Measurements from ENCODE around the gene FAM171A1.
"Not testable (repeated sequence)": the region's sequence is repeated elsewhere in the genome, so short reads cannot be mapped to it uniquely, and the experiment has no call there.

Gene FAM171A1

GRCh38 chr10:15306735-15307280 is 64.3 kb downstream of the FAM171A1 start:
- TF ChIP-seq, protein P1, sequence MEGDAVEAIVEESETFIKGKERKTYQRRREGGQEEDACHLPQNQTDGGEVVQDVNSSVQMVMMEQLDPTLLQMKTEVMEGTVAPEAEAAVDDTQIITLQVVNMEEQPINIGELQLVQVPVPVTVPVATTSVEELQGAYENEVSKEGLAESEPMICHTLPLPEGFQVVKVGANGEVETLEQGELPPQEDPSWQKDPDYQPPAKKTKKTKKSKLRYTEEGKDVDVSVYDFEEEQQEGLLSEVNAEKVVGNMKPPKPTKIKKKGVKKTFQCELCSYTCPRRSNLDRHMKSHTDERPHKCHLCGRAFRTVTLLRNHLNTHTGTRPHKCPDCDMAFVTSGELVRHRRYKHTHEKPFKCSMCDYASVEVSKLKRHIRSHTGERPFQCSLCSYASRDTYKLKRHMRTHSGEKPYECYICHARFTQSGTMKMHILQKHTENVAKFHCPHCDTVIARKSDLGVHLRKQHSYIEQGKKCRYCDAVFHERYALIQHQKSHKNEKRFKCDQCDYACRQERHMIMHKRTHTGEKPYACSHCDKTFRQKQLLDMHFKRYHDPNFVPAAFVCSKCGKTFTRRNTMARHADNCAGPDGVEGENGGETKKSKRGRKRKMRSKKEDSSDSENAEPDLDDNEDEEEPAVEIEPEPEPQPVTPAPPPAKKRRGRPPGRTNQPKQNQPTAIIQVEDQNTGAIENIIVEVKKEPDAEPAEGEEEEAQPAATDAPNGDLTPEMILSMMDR (IDR thresholded peaks at IDR 0.05), result no peak

DNA sequence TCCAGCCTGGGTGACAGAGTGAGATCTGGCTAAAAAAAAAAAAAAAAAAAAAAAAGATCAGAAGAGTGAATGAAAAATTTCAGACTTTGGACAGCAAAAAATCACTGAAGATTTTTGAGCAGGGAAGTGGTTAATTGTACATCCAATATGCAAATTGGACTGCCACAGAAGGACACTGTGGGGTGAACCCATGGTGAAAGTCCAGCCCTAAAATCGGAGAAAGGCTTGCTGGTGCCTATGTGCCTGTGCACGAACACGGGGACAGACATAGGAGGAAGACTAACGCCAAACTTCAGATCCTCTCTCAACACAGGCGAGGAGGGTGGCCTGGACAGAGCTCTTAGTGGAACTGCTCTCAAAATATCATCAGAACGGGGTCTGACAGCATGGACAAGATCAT is 65.5 kb downstream of the FAM171A1 start:
- Histone ChIP-seq H3K27ac (no peak overlapping the region), H3K4me1 (ENCODE audit: control insufficient read depth in 1 of 2, insufficient read depth in 1 of 2, low read depth in 1 of 2, low read length in 1 of 2) (no peaks in the 10 kb centered on the region), H3K9me3 (no peaks in the 10 kb centered on the region), H3K4me3 (ENCODE audit: low read depth in 1 of 2, low read length in 1 of 2) (no peak overlapping the region), H3K36me3 (no peaks in the 10 kb centered on the region), H3K27me3 (no peaks in the 10 kb centered on the region)
- TF ChIP-seq, protein P1 (IDR thresholded peaks at IDR 0.05), result no peak

More at GRCh38 chr10:15306735-15307280, 64.3 kb downstream of the FAM171A1 start:
- Histone ChIP-seq H3K36me3 (no peaks in the 10 kb centered on the region), H3K4me1 (ENCODE audit: control insufficient read depth in 1 of 2, insufficient read depth in 1 of 2, low read depth in 1 of 2, low read length in 1 of 2) (no peaks in the 10 kb centered on the region), H3K27me3 (no peaks in the 10 kb centered on the region), H3K27ac (no peak overlapping the region), H3K4me3 (ENCODE audit: low read depth in 1 of 2, low read length in 1 of 2) (no peak overlapping the region), H3K9me3 (no peaks in the 10 kb centered on the region)

DNA sequence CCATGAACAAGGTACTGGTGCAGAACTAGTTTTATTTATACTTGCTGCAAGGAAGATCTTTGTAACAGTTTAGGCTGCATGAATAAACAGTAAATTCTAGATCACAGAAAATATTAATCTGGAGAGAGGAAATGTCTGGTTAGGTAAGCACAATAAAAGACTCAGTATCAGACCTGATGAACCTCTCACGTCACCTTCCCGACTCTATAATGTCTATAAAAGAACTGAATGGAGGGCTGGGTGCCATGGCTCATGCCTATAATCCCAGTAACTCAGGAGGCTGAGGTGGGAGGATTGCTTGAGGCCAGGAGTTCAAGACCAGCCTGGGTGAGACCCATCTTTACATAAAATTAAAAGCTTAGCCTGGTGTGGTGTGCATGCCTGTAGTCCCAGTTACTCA is 65.9 kb downstream of the FAM171A1 start:
- no peaks in the 10 kb centered on the region for H3K4me1 ChIP-seq (ENCODE audit: control insufficient read depth in 1 of 2, insufficient read depth in 1 of 2, low read depth in 1 of 2, low read length in 1 of 2)
- H3K9me3 ChIP-seq, result no peaks in the 10 kb centered on the region
- H3K4me3 ChIP-seq (ENCODE audit: low read depth in 1 of 2, low read length in 1 of 2), result no peak overlapping the region
- TF ChIP-seq, protein P1 (IDR thresholded peaks at IDR 0.05), result no peak
- no peaks in the 10 kb centered on the region for H3K36me3 ChIP-seq
- no peaks in the 10 kb centered on the region for H3K27me3 ChIP-seq
- H3K27ac ChIP-seq, result no peak overlapping the region

GRCh38 chr10:15302188-15302956 is 68.7 kb downstream of the FAM171A1 start:
- not testable (repeated sequence) for H3K4me3 ChIP-seq (ENCODE audit: low read depth in 1 of 2, low read length in 1 of 2); H3K4me1 ChIP-seq (ENCODE audit: control insufficient read depth in 1 of 2, insufficient read depth in 1 of 2, low read depth in 1 of 2, low read length in 1 of 2); H3K36me3 ChIP-seq; H3K27me3 ChIP-seq; H3K9me3 ChIP-seq; H3K27ac ChIP-seq

- TF ChIP-seq, protein P1 (IDR thresholded peaks at IDR 0.05), result no peak
- H3K4me1 ChIP-seq (ENCODE audit: control insufficient read depth in 1 of 2, insufficient read depth in 1 of 2, low read depth in 1 of 2, low read length in 1 of 2), result no peaks in the 10 kb centered on the region
- no peaks in the 10 kb centered on the region for H3K36me3 ChIP-seq
- H3K4me3 ChIP-seq (ENCODE audit: low read depth in 1 of 2, low read length in 1 of 2), result no peak overlapping the region
- H3K27me3 ChIP-seq, result no peaks in the 10 kb centered on the region
- H3K27ac ChIP-seq, result no peak overlapping the region
- no peaks in the 10 kb centered on the region for H3K9me3 ChIP-seq
Observed at GRCh38 chr10:15300697-15301096, 70.4 kb downstream of the FAM171A1 start.

DNA sequence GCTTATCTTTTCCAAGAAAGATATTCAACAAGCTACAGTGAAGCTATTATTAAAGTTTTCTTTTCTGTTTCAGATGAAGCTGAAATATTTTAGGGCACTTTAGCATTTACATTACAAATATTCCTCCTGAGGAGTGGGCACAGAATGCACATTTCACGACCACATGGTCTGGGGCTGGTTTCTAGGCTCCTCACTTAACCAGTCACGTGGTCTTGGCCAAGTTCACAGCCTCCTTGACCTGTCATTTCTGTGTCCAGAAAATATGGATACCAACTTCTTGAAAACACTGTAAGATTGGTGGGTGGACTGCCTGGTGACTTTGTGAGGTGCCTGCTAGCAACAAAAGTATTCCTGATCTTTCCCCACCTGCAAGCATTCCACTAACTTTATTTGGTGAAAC is 70.9 kb downstream of the FAM171A1 start:
- no peaks in the 10 kb centered on the region for H3K9me3 ChIP-seq
- H3K27ac ChIP-seq, result no peak overlapping the region
- no peaks in the 10 kb centered on the region for H3K4me1 ChIP-seq (ENCODE audit: control insufficient read depth in 1 of 2, insufficient read depth in 1 of 2, low read depth in 1 of 2, low read length in 1 of 2)
- no peaks in the 10 kb centered on the region for H3K36me3 ChIP-seq
- H3K4me3 ChIP-seq (ENCODE audit: low read depth in 1 of 2, low read length in 1 of 2), result no peak overlapping the region
- TF ChIP-seq, protein P1 (IDR thresholded peaks at IDR 0.05), result no peak
- H3K27me3 ChIP-seq, result no peaks in the 10 kb centered on the region

Data from neutrophil (primary cell).